HepG2 (cell line): Measurements from ENCODE around the gene CERS4.

ENCODE experiments used
- CREB1 ChIP-seq, 2 experiments: fragments of 450-650 bp in 1 of 2; IDR thresholded peaks; 2 replicates each; pipeline ENCODE4 v1.6.1; 2016 to 2017; ENCODE audit warnings: control low read depth in 1 of 2, mild to moderate bottlenecking in 1 of 2, missing compliant biosample characterization in 1 of 2, missing genetic modification characterization in 1 of 2
- HDAC2 ChIP-seq: sonication (generic); formaldehyde crosslinking; IDR thresholded peaks from 2 replicates; pipeline ENCODE4 v1.4.0; 2020; ENCODE audit warnings: missing genetic modification reagents
- NR2C2 ChIP-seq: sonication (generic); formaldehyde crosslinking; IDR thresholded peaks from 2 replicates; pipeline ENCODE4 v1.4.0; 2020; ENCODE audit warnings: missing genetic modification reagents, mild to moderate bottlenecking, moderate library complexity, borderline replicate concordance
- SRF ChIP-seq: IDR thresholded peaks from 2 replicates; pipeline ENCODE4 v1.6.1; 2011; ENCODE audit warnings: mild to moderate bottlenecking, low read depth, low read length, moderate library complexity
- TBP ChIP-seq: sonication (generic); formaldehyde crosslinking; IDR thresholded peaks from 2 replicates; pipeline ENCODE4 v1.5.0; 2020; ENCODE audit warnings: missing genetic modification reagents

GRCh38 chr19:8163759-8164158 is 45.4 kb upstream of the CERS4 start:
- TF ChIP-seq CREB1 (IDR thresholded peaks at IDR 0.05) = no peak
- no peak for TF ChIP-seq CREB1 (CRISPR knock-in tag; IDR thresholded peaks at IDR 0.05)
- no peak for TF ChIP-seq TBP (CRISPR knock-in tag)
- no peak for TF ChIP-seq NR2C2 (CRISPR knock-in tag)
- TF ChIP-seq HDAC2 (CRISPR knock-in tag) = no peak
- no peak for TF ChIP-seq SRF
